Activated gamma-delta T cell treated with anti-CD3 and anti-CD28 coated beads, Interleukin-2, amount 50 U/mL, for 16 hours (primary cell): ENCODE measurements around the gene CDX1.

Experiments
- DNase-seq: peaks from one replicate; pipeline ENCODE4 v3.0.0-alpha.2; 2020; ENCODE audit warnings: low read depth

Gene CDX1

DNA sequence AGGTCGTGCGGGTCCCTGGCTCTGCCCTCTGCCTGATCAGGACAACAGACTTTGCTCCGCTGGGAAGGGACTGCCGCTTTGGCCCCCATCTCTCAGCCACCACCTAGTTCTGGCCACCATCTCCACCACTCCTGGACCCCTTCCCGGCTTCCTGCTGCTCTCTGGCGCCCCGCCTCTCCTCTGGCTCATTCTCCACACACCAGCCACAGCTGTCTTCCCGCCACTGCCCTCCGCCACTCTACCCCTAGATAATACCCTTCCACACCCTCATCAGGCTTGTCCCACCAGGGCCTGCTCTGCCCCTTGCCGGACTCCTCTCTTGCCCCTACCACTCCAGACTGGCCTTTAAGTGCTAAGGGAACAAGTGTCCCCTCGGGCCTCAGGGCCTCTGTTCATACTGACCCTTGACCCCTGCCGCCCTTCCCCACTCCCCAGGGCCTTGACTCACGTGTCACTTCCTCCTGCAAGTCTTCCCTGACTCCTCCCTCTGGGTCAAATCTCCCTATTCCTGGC is 3.0 kb upstream of the CDX1 start:
- no peak for DNase-seq

DNA sequence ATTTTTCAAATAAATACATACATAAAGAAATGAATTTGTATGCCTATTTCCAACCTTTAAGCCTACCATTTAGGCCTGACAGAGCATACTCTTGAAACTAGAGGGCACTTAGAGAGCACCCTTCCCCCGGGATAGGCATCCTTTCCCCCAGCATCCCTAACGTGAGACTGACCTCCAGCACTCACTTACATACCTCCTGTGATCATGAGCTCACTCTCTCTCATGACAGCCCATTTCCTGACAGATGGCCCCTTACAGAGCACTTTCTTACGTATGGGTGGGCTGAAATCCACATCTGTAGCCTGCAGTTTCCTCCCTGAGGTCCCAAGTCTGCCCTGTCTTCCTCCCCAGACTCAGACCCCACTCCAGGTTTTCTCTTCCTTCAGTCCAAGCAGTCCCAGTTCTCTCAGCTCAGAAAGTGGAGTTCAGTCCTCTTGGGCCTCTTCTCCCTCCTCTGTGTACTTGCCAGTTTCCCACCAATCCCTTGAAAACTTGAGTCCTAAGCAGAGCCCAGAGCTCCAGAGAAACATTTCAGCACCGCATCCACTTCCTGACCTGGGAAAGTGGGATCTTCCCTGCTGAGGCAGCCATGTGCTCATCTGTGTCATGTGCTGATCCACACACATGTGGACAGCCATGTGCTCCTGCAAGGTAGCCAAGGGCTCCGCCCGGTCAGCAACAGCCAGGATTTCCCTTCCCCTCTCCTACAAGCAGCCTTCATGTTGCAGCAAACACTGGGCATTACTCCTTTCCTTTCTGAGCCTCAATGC is 2.2 kb upstream of the CDX1 start:
- DNase-seq, result no peak

DNA sequence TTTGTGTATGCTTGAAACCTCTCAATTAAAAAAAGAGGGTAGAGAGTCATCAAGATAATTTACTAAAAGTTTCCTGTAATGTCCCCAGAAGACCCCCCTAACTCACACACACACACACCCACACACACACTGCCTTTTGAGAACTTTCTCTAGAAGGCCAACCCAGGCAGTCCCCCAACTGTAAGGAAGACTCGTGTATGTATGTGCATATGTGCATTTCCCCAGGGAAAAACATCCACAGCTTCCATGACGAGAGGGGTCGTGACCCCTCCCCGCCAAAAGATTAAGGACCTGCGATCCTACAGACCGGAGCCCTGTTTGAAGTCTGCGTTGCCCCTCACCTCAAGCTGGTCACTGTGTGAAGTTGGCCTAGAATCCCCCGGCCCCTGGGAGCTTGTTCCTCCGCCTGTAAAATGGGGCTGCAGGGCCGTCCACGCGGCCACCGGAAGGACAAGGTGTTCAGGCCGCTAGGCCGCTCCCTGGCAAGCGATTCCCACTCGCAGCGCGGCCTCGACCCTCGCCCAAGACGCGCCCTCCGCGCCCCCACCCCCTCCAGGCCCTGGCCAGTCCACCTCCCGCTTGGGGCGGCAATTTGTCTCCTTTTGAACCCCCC is 435 bp upstream of the CDX1 start:
- DNase-seq, result no peak

DNA sequence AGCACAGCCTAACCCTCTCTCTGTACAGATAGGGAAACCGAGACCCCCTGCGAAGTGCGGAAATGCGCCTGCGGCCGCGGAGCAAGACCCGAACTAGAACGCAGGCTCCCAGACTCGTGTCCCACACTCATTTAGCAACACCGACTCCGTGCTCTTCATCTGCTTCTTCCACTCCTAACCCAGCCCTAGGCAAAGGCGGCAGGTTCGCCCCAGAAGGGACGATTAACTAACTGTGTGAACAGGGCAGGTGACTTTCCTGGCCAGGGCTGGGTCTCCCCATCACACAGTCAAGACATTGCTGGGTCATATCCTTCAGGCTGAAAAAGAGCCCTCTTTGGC is 903 bp downstream of the CDX1 start:
- DNase-seq, result no peak

DNA sequence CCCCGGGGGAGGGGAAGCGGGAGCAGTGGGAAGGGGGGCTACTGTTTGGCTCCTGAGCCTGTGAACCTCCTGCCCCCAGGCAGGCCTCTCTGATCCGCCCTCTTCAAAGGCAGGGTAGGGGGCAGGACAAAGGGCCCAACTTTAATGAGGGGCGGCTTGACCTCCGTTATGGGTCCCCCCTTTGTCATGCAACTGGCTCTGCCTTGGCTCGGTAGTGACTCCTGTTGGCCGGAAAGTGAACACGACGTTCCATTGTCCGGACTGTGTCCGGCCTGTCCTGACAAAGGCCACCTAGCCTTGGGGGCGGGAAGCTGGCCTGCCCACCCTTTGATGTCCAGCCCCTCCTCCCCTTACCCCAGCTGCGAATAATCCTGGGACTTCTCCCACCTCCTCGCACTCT is 1.3 kb downstream of the CDX1 start:
- no peak for DNase-seq

DNA sequence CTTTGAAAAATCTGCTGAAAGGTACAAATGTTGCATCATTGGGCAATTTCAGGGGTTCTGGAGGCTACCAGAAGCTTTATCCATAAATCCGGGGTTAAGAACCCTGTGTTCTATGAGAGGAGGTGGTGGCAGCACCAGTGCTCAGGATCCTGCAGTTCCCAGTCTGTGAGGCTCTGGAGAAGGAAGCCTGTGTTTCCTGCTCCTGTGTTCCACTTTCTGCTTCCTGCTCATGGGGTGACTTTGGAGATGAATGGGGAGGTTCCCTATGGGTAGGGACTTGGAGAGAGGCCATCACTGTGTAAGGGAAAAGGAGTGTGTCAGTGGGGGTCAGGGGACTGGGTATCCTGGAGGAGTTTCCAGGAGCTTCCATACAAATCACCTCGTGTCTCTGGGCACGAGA is 2.3 kb downstream of the CDX1 start:
- no peak for DNase-seq

DNA sequence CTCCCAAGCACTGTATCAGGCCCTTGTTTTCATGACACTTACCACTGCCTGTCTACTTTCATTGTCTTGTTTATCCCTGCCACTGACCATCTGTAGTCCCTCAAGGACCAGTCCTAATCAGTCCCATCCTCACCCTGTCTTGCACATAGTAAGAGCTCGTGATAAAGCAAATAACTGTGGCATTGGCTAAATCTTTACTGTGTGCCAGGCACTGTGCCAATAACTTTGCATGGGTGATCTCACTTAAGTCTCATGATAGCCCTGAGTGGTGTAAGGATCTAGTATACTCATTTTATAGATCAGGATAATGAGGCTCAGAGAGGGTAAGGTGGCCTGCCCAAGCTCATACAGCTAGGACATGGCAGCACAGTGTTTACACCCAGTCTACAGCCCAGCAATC is 5.6 kb downstream of the CDX1 start:
- no peak for DNase-seq

DNA sequence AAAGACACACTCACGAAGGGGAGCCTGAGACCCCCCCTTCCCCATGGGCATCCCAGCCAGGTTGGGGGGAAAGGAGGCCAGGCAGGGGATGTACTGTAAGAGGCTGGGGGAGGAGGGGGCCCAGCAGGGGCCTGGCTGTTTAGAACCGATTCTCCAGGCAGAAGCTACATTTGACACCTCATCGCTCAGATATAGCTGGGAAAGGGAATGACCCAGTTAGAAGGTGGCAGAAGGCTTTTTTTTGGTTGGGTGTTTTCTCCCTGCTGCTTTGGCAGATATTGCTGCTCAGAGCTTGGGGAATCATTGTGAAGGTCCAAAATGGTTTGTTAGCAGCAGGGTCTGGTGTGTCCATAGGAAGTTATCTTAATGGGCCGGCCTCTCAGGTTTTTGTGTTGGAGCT is 6.0 kb downstream of the CDX1 start:
- no peak for DNase-seq

DNA sequence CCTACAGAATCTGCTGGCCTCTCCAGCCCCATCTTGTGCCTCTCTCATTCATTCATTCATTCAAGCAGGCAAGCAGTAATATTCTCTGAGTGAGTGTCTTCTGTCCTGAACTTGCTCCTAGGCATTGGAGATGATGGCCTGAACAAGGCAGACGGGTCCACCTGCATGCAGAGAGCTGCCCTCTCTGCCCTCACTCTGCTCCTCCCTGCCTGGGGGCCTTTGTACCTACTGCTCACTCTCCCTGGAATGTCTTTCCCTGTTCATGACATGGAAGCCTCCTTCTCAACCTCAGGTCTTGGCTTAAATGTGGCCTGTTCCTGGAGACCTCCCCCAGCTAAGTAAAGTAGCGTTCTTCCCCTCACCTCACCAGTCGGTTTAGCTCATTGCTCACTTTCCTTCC is 6.6 kb downstream of the CDX1 start:
- DNase-seq, result no peak

DNA sequence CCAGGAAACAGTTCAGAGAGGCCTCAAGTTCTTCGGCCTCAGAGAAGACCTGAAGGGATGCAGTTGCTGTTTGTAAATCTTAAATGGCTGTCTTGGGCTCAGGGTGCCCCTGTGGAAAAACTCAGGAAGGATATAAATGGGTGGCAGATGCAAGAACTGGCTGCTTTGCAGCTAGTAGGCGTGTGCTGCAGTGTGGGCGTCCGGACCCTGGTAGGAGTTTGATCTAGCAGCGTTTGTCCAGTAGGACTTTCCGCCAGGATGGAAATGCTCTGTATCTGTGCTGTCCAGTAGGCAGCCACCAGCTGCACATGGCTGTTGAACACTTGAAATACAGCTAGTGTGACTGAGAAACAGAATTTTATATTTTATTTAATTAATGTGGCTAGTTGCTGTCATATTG is 7.7 kb downstream of the CDX1 start:
- no peak for DNase-seq

DNA sequence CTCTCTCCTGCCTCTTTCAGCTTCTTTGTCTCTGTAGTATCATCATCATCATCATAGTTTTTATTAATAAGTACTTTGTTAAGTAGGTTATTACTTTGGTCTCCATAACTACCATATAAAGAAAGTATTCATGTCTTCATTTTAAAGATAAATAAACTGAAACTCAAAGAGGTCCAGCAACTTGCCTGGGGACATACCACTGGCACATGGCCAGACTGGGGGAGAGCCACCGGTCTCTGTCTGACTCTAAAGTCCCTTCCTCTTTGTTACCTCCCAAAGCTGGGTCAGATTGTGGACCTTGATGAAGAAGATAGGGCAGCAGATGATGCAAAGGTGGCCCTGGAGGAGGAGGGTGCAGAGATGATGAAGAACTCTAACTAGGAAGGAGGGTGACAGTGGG is 8.5 kb downstream of the CDX1 start:
- no peak for DNase-seq

DNA sequence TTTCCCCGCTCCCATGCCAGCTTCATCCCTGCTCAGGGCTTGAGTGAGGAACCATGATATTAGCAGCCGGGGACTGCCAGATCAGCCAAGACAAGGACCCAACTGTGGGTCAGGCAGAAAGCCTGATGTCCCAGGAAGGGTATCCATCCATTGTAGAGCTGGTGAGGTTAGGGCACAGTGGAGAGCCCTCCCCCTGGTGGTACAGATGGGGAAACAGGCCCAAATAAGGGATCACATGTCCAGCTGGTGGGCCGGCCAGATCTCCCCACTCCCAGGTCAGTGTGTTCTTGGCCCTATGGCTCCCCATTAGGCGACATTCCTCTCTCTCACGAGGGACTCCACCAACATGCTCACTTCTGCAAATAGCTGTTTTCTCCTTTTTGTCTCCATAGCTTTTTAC is 9.0 kb downstream of the CDX1 start:
- DNase-seq, result no peak

DNA sequence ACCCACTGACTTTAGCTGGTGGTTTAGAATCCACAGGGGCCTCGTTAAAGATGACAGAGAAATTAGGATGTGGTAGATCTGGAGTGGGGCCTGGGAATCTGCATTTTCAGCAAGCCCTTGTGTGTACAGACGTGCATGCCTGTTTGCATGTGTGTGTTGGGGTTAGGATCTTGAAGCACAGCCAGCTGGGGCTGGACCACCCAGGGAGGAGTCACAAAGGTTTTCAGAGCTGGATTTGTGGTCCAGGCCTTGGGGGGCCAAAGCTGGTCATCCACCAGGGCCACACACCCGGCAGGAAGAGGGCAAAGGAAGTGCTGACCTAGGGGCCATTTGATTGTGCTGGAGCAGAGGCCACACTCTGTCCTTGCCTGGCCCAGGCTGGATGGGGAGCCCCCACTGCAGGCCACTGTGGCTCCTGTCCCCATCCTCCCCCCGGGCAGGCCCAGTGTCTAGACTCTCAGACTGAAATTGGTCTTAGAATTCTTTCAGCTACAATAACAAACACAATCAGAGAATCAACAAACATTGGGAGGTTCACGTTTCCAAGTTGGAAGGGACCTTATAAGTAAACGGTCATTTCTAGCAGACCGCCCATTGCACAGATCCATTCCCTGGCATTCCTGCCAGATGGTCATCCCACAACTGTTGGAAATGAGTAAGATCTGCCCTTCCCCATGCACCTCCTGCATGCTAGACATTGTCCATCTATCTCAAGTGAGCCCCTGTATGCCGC is 10.3 kb downstream of the CDX1 start:
- no peak for DNase-seq

DNA sequence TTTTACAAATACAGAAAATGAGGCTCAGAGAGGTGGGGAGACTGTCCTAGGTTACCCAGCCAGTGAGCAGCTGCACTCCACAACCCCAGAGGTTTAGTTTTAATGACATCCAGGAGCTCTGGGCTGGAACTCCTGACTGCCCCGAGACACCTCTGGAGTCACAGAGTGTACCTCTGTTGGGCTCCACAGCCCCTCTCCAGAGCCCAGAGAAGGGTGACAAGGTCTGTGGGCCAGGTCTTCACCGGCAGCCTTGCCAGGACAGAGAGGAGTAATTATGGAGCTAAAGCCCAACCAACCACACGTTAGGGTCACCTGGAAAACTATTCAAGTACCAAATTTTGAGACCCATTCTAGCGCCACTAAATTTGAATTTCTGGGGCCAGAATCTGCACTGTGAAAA is 11.1 kb downstream of the CDX1 start:
- no peak for DNase-seq

DNA sequence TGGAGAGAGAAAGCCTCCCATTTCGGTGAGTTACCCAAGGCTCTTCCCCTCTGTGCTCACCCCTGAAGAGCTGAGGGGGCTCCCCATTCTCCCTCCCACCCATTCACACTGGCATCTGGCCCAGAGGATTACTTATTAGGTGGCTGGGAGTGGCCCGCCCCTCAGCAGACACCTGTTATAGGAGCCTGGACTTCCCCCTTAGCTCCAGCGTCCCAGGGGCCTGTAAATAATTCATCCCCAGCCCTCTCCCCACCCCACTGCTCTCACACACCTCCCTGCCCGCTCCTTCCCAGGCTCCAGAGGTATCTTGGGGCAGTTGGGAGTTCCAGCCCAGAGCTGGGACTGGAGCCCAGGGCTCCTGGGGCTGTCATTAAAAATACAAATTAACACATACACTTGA is 11.7 kb downstream of the CDX1 start:
- DNase-seq, result no peak

DNA sequence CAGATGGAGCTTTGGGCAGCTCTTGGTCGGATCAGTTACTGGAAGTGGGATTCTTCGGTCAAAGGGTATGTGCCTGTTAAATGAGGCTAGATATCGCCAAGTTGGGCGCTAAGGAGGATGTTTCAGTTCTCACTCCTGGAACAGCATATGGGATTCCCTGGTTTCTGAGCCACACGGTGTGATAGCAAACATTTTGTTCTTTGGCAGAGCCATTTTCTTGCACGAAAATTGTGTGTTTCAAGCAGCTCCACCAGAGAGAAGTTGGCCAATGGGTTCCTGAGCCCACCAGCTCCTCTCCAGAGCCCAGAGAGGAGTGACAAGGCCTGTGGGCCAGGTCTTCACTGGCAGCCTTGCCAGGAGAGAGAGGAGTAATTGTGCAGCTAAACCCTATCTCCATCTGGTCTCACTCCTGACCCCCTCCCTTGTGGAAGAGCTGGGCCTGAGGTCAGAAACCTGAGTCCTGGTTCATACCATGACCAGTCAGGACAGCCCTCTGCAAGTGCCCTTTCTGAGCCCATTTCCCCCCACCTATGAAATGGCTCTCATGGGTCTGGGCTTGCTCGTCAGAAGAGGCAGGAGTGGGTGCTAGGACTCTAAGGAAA is 12.5 kb downstream of the CDX1 start:
- DNase-seq, result no peak

DNA sequence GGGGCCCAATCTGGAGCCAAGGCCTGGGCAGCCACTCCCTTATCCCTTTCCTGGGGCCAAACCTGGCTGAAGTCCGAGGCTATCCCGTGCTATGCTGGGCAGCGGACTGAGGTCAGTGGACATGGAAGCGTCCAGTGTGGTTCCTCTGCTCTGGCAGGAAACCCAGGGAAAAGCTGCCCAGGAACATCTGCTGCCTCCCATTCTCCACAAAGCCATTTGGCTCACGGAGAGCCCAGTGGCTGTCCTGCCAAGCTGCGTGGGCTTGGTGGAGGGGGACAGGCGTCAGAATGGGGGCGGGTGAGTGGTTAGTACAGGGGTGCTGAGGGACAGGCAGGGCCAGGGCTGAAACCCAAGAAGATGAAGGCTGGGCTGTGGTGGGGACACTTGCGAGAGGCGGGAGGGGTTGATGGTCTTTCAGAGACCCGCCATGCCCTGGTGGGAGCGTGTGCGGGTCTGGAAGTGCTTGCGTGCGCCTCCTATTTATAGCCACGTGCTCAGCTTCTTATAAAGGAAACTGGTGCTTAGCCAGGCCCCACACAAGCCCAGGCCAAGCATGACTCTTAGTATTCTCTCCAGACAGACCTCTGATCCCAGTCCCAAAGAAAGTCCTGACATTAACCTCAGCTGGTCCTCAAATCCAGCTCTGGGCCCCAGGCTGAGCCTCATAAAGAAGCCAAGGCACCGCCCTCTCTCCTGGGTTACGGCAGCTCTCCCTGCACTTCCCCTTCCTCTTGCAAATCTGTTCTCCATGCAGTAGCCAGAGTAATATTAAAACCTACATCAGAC is 13.9 kb downstream of the CDX1 start:
- DNase-seq, result no peak

DNA sequence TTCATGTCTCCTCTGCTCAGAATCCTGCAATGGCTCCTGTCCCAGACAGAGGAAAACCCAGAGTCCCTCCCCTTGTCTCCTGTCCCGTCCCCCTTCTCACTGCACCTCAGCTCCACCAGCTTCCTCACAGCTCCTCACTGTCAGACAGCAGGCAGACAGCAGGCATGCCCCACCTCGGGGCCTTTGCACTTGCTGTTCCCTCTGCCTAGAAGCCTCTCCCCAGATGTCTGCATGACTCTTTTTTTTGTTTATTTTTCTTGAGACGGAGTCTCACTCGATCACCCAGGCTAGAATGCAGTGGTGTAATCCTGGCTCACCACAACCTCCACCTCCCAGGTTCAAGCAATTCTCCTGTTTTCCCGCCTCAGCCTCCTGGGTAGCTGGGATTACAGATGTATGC is 14.4 kb downstream of the CDX1 start:
- no peak for DNase-seq

DNA sequence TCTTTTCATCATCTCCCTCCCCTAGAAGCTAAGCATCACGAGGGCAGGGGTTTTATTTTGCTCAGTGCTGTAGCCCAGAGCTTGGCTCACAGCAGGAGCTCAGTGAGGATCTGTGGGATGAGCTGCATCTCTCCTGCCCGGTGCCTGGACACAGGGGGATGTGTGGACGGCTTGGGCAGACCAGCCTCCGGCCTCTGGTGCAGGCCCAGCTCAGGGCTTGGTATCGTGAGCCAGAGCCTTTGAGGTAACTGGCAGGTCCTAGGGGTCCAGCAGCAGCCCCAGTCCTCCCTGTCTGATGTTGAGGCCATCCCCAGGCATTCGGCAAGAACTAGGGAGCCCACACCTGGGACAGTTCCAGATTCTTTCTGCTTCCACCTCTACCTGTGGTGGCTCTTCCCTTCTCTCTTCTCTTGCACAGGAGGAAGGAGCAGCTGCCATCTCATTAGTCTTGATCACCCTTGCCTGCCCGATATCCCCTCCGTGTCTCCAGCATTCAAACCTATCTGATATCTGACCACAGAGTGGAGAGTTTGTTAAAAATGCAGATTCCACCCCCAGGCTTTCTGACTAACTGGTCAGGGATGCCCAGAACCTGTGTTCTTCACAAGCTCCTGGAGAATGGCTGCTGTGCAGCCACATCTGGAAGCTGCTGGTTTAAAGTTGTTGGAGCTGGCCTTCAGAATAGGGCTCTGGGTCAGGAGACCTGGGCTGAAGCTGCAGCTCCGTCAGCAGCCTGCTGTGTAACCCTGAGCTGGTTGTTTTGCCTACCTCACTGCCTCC is 15.4 kb downstream of the CDX1 start:
- no peak for DNase-seq

DNA sequence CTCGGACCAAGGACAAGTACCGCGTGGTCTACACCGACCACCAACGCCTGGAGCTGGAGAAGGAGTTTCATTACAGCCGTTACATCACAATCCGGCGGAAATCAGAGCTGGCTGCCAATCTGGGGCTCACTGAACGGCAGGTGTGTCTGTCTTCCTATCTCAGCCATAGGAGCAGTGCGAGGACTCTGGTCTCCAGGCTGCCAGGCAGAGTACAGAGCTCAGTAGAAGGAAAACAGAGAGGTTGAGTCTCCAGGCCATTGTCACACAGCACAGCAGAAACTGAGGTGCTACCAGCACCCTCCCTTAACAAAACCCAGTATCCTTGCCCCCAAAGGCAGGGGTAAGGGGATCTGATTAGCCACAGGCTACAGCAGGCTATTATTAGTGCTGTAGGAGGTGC is 16.2 kb downstream of the CDX1 start:
- no peak for DNase-seq

DNA sequence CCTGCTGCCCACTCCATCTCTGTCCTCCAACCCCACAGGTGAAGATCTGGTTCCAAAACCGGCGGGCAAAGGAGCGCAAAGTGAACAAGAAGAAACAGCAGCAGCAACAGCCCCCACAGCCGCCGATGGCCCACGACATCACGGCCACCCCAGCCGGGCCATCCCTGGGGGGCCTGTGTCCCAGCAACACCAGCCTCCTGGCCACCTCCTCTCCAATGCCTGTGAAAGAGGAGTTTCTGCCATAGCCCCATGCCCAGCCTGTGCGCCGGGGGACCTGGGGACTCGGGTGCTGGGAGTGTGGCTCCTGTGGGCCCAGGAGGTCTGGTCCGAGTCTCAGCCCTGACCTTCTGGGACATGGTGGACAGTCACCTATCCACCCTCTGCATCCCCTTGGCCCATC is 16.9 kb downstream of the CDX1 start:
- DNase-seq, result no peak
